HG02981 (cell line): ENCODE data around the gene FEM1B.

Source experiments
- ATAC-seq: cut with Tn5 transposase; IDR thresholded peaks from one replicate; pipeline ENCODE4 v1.9.1; 2021; ENCODE audit warnings: mild to moderate bottlenecking, moderate library complexity; ENCODE audit not compliant: unreplicated experiment

Gene FEM1B

DNA sequence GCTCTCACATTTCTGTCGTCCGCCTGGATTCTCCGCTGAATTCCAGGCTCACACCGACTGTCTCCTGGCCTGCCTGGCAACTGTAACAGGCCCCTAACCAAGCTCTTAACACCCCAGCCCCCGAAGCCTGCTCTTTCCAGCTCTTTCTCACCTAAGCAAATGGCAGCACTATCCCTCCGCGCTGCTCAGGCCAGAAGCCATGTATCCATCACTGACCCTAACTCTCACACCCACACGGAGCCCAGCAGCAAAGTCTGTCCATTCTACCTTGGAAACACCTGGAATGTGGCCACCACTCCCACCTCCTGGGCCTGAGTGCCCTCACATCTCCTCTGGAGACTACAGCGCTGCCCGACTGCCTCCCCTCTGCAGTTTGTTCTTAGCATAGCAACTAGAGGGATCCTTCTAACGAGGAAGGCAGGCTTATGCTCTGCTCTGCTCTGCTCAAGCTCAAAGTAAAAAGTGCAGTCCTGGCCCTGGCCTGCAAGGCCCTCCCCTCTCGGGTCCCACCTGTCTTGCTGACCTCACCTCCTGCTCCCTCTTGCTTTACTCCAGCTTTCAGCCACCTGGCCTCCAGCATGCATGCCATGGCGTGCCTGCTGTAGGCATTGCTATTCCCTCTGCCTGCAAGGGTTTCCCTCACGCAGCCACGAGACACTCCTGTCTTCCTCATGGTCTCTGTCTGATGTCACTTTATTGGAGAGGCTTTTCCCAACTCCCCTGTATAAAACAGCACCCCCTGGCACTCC lies 27.2 kb downstream of the FEM1B start:
- no peak for ATAC-seq

DNA sequence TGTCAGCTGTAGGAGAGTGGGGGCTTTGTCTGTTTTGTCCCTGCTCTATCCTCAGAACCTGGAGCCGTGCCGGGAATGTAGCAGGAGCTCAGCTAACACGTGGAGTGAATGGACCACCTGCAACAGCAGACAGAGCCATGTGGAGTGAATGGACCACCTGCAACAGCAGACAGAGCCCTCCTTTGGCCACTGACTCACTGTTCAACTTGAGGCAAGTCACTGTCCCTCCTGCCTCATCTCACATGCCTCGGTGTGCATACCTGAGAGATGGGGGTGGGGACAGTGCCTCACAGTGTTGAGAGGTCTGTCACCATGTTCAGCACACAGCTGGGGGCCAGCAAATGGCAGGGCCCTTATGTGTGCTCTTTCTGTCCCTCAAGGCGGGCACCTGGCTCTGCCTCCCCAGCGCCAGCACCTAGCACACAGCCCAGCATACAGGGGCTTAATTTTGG lies 27.9 kb downstream of the FEM1B start:
- ATAC-seq: no peak

DNA sequence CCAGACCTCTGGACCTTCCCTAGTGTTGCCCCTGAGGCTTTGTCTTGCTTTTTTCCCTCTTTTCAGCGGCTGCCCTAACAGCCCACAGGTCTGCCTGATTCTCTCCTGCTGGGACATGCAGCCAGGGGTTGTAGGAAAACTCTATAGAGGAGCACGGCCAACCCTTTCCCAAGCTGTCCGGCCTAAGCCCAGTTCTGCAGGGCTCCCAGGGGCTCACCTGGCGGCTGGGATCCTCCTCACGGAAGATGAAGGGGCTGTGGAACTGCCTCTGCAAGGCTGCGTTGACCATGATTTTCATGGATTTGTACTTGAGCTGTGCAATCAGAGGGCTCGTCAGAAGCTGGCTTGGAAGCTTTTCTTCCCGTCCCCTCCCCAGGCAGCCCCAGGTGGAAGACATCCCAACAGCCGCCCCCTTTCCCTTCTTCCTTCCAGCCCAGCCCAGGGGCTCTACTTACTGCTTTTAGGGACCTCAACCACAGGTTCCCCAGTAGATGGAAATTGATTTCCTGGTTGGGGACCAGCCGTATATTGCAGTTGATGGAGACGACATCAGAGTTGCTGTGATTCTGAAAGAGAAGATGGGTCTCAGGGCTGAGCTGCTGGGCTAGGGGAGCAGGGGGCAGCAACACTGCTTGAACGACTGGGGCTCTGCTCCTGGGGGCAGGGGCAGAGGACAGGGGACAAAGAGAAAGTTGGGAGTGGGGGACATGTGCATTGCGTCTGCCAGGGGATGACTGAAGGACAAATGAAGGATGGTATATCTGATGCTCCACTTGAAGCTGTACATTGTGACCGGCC lies 29.8 kb downstream of the FEM1B start:
- no peak for ATAC-seq

DNA sequence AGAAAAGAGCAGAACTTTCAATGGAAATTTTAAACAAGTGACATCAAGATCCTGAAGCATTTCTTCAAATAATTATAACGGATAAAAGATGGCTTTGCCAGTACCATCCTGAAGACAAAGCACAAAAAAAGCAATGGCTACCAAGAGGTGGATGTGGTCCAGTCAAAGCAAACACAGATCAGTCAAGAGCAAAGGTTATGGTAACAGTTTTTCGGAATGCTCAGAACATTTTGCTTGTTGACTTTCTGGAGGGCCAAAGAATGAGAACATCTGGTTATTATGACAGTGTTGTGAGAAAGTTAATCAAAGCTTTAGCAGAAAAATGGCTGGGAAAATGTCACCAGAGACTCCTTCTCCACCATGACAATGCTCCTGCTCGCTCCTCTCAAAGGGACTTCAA lies 31.5 kb downstream of the FEM1B start:
- no peak for ATAC-seq

DNA sequence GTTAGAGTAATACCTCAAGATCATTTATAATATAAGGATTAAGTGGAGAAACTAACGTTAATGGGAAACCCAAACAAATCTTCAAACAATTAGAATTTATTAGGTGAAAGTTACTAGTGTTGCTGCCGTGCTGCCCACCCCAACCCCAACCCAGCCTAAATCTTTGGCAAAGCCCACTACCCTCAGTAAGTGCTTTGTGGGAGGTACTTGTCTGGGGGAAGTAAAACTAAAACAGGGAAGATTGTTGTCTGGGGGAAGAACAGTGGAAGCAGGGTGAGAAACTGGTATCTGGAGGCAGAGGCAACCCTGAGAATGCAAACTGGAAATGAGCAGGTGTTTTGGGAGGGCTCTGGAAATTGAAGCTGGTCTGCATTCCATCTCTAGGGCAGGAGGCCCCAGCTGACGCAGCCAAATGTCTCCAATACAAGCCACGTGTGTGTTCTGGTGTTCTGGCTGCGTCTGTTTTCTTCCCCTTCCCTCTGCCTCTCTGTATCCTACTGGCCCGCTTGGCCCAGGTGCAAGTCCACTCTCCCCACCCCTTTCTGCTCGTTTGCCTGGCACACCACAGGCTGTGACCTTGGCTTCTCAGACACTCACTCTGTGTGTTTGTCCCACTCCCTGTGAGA lies 32.7 kb downstream of the FEM1B start:
- ATAC-seq: no peak

DNA sequence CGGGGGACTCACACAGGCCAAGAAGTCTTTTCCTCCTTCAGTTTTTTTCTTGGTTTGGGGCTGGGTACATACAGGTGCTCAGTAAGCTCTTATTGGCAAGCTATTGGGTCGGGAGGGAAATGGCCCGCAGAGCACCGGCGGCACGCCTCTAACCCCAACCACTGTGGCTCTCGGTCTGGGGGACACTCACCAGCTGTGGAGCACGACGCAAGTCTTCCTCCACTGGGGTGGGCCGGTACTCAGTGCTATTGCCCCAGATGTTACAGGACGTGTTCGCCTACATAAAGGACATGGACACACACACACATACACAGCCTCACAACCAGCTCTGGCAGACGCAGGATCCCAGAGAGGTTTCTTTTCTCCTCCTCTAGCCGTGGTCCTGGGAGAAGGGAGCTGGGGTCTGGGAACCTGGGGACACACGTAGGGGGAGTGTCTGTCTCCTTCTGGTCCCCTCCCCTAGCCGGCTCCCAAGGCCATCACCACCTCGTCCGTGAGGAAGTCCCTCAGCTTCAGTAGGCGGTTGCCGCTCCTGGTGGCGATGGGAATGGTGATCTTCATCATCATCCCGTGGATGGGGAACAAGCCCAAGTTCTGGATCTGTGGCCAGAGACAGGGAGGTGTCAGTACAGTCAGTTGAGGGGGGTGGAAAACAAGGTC lies 33.4 kb downstream of the FEM1B start:
- ATAC-seq: no peak

DNA sequence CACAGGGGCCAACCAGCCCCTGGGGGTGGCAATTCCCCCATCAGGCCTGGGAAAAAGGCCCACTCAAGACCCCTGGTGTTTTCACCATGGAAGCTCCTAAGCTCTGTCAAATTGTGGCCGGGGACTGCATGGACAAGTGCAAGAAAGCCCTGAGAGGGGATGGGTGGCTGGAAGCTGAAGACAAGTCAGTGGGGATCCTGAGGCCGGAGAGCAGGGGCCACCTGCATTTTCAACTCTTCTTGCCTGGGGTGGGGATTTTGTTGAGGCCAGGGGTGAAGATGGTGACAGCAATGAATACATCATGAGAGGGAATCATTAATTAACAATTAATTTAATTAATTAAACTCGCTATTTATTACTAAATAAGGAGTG lies 33.9 kb downstream of the FEM1B start:
- no peak for ATAC-seq

DNA sequence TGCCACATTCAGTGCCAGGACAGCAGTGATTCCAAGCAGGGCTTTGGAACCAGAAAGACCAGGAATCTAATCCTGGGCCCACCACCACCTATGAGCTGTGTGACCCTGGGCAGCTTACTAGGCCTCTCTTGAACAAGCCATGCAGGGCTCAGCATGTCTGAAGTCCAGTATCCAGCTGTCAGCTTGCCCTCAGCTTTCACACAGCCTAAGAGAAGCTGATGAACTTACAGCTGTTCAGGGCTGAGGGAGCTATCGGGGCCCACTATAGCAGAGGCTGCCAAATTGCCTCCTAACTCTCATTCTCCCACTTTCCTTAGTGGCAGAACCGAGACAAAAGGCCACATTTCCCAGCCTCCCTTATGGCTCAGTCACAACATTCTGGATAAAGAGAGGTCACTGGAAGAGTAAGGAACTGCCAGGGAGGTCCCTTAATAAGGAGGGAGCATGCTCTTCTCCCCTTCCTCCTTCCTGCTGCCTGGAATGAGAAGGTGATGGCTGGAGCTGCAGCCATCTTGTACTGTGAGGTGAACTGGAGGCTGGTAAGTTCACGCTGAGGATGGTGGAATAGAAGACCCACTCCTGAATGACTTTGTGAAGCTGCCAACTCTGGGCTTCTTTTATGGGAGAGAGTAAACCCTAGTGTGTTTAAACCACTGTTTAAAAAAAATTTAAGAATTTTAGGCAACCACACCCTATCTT lies 34.5 kb downstream of the FEM1B start:
- no peak for ATAC-seq

DNA sequence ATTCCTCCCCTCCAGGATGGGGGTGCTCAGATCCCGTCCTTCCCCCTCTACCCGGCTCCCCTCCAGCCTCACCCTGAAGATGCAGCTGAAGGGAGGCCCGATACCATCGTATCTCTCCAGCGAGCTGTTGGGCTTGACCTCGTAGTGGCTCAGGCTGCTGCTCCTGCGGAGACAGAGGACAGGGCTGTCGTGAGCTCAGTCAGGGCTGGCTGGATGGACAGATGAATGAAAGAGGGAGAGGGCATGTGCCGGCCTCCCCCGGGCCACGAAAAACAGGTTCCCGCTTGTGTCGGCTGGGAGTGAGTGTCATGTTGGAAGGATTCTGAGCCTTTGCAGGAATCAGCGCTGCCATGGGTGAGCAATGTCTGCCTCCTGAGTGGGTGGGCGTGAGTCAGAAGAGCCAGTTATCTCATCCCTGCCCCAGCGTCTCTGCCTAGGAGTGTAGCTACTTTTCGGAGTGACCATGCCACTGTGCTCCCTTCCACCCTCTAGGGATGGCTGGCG lies 35.2 kb downstream of the FEM1B start:
- no peak for ATAC-seq

DNA sequence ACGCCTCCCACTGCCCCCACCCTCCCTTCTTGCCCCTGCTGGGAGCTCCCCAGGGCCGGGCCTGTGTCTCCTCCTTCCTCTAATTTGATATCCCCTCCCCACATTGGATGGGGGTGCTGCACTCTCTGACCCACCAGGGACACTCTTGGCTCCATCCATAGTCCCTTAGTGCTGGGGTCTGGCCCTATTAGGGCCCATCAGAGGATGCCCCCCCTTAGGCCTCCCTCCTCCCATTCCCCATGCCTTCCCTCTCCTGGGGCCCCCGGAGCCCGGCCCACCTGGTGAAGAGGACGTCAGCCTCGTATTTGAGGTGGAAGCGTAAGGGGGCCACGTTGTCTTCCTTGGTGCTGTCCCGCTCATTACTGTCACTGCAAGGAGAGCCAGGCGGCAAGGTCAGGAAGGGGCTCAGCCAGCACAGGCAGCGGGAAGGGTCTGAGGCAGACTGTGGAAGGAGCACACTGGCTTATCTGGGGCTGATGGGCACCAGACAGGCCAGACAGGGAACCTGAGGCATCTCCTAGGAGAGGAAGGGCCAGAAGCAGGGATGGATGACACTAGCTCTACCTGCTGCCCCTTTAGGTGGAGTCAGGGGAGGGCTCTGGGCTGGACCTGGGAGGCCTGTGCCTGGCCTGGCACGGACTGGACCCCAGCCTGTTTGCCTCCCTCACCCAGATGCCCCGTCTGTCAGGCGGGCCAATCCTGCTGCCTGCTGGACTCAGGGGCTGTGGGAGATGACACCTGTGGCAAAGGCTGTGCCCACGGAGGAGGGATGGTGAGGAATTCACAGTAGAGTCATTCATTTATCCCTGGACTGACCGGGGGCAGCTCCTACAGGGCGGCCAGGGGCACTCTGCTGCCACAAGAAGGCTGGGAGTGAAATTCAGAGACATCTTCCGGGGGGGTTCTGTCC lies 36.2 kb downstream of the FEM1B start:
- no peak for ATAC-seq

DNA sequence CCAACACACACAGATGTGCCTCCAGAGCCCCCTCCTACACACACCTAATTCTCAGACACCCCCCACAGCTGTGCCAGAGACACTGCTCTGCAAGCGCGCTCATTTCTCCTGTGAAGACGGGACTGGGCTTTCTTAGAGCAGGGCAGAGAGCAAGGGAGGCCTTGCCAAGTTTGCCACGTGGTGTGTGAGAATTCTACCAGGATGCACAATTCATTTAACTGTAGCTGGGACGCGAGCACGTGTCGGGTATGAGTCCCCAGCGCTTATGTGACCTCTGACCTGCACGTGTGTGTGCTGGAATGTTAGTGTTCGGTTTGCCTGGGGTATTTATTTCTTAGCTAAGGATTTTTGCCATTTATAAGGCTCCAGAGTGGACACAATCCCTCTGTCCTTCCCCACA lies 37.0 kb downstream of the FEM1B start:
- ATAC-seq: no peak

DNA sequence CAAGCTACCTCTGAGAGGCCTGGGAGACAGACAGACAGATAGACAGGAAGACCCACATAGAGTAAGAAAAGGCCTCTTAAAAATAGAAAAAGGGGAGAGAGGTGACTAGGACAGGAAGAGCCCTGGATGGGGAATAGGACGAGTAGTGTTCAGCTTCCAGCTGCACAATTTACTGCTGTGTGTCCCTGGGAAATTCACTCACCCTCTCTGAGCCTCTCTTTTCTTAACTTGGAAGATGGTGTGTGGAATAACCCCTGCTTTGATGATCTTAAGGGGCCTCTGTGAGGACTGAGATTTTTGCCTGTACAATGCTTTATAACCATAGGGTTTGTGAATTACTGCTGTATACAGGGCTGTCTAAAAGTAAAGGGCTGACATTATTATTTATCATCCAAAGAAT lies 37.5 kb downstream of the FEM1B start:
- no peak for ATAC-seq

DNA sequence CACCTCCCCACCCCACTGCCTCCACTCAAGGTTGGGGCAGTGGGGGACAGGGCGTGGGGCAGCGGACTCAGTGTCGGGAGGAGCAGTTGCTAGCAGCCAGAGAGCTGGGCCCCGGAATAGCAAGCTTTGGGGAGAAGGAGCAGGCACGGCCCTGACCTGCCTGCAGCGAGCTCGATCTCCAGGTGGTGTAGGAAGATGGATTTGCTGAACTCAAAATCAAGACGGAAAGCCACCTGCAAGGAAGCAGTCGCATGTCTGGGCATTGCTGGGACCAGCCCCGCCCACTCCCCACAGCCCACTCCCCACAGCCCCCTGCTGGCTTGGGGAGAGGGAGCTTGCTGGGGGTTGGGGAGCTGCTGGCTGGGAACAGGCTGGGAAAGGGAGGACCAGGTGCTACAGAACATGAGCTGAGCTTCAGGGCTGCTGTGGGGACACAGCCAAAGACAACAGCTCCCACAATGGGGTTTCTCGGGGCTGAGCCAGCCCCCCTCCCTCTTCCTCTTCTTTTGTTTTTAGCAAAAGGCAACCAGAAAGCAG lies 38.0 kb downstream of the FEM1B start:
- no peak for ATAC-seq

DNA sequence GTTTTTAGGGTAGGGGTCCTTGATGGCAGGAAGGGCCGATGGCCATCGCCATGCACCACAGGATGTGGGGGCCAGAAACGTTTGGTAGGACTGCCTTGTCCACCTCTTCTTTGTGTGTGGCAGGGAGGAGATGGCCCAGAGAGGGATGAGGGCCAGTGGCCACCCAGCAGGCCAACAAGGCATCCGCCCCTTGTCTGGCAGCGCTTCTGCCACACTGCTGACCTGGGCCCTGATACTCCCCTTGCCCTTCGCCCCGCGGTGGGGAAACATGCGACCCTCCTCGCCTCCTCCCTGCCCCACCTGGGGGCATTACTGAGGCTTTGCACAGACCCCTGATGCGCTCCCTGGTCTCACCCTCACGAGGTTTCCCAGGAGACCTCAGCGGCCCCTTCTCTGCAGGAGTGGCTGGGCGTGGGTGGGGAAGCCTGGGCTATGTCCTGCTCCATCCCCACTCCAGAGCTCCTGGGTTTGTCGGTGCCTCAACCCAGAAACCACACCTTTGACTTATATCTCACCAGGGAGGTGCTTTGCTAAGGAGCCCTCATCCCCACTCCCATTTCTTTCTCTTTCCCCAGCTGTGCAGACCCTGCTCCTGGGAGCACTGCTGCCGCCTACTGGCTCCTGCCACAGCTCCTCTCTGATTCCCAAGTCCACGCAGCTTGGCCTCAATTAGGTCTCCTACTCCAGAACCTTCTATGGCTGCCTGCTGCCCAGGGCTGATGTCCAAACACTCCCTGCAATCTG lies 38.7 kb downstream of the FEM1B start:
- ATAC-seq: no peak

DNA sequence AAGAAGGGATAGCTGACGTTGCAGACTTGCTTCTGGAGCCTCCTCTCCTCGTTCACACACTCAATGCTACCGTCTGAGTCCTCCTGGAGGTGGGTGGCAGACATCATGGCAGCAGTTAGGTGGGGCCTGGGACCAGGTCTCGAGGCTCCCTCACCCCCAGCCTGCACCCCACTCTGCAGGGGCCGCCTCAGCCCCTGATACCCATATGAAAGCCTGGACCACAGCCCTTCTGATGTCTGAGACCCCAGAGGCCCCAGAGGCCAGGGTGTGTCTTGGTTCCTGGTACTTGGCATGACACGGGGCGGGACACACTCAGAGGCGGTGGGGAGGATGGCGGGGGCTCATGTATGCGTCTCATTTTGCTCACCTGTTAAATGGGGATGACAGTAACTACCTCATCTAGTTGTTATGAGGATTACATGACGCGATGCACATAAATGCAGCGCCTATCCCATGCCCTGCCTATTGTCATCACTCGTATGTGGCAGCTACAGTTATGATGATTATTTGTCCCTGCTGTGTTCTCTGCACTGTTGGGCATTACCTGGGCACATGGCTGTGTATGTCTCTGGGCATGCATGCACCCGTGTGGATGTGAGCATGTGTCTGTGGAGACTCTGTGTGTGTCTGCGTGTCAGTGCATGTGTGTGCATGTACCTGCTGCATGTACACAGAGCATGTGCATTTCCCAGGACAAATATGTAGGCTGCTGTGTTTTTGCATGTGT lies 39.9 kb downstream of the FEM1B start:
- ATAC-seq: no peak

DNA sequence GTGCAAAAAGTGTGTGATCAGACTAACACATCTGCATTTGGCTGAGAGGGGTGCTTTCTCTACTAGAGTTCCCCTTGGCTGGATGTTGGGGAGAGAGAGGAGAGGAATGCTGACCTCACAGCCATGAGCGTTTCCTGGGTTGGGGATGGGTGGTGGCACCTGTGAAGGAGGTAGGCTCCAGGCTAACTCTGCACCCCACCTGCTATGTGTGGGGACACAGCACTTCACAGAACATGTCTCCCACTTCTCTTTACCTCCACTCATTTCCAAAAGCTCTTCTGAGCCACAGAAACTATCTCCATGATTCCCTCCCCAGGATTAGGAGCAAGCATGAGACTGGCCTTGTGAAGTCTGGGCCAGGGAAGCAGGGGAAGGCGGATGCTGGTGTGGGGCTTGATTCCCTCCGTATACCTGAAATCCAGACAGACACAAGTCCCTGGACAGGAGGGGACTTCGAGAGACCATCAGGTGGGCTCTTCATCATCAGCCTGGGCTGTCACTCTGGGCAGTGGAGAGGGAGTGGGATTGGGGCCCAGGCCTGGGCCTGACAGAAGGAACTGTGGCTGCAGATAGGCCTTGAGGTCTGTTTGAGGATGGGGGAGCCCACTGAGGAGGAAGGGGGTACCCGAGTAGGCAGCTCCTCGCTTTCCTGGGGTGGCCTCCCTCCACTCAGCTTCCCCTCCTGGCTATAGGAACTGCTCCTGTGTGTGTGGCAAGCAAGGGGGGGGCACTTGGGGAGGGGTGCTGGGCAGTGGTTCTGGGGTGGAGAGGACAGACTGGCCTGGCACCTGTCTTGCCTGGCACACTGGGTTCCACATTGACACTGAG lies 40.7 kb downstream of the FEM1B start:
- no peak for ATAC-seq
